HG03175 (cell line): ENCODE measurements around the gene KRT83.

Experiments used
- ATAC-seq: cut with Tn5 transposase; IDR thresholded peaks from one replicate; pipeline ENCODE4 v1.9.1; 2021; ENCODE audit warnings: mild to moderate bottlenecking, moderate library complexity; ENCODE audit not compliant: unreplicated experiment

Gene KRT83

GRCh38 chr12:52267266-52267665 is 53.9 kb downstream of the KRT83 start:
- ATAC-seq: no peak

GRCh38 chr12:52266514-52266913 is 54.7 kb downstream of the KRT83 start:
- no peak for ATAC-seq

- ATAC-seq: no peak
Observed at GRCh38 chr12:52264435-52264825, 56.8 kb downstream of the KRT83 start.
